Measurements from ENCODE around the gene DDX20. TPM values are rescaled to one million over a fixed set of nuclear protein-coding genes. Genes with fewer than 3 reads are reported as not detected.

Gene DDX20
- total RNA-seq, 1 donor from 2014 or later: 13.2 TPM

DNA sequence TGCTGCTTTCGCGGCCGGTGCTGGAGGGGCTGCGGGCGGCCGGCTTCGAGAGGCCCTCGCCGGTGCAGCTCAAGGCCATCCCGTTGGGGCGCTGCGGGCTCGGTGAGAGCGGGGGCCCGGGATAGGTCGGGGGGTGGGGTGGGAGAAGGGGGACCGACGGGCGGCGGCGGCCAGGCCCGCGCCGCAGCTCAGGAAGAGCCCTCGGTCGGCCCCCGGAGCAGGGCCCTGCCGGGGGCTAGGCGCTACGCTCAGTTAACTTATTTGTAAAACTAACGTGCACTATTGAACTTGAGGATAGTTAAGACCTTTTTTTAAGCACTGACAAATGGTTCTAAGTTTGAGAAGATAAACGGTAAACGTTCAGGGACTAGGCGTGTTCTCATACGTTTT is 418 bp downstream of the DDX20 start:
- TF ChIP-seq, protein P1, sequence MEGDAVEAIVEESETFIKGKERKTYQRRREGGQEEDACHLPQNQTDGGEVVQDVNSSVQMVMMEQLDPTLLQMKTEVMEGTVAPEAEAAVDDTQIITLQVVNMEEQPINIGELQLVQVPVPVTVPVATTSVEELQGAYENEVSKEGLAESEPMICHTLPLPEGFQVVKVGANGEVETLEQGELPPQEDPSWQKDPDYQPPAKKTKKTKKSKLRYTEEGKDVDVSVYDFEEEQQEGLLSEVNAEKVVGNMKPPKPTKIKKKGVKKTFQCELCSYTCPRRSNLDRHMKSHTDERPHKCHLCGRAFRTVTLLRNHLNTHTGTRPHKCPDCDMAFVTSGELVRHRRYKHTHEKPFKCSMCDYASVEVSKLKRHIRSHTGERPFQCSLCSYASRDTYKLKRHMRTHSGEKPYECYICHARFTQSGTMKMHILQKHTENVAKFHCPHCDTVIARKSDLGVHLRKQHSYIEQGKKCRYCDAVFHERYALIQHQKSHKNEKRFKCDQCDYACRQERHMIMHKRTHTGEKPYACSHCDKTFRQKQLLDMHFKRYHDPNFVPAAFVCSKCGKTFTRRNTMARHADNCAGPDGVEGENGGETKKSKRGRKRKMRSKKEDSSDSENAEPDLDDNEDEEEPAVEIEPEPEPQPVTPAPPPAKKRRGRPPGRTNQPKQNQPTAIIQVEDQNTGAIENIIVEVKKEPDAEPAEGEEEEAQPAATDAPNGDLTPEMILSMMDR (IDR thresholded peaks at IDR 0.05; ENCODE audit: insufficient read depth, low read length, severe bottlenecking): no peak
- peak overlapping the region; percentile 71 for H3K4me3 ChIP-seq (ENCODE audit: low read depth, low read length)
- DNase-seq (ENCODE audit: low read depth): no peak
- H3K36me3 ChIP-seq (ENCODE audit: control insufficient read depth, insufficient read depth, low read length): peaks cover 3% of the 10 kb centered on the region
- FAIRE-seq: no peak
- H3K27me3 ChIP-seq (ENCODE audit: control insufficient read depth, insufficient read depth, low read length): no peaks in the 10 kb centered on the region

DNA sequence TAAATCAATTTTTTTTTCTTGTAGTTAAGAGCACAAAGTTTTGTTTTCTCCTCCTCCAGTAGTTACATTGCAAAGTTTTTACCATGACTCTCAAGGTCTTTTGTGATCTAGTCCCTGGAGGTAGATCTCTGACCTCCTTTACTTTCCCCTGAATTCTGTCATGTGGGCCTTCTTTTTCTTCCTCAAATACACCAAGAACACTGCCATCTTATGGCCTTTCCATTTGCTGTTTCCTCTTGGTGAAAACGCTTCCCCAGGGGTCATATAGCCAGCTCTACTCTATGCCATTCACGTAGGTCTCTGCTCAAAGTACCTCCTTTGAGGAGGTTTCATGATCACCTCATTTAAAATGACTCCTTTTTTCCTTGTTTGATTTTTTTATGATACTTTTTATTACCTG is 2.7 kb downstream of the DDX20 start:
- TF ChIP-seq, protein P1 (IDR thresholded peaks at IDR 0.05; ENCODE audit: insufficient read depth, low read length, severe bottlenecking): no peak
- H3K36me3 ChIP-seq (ENCODE audit: control insufficient read depth, insufficient read depth, low read length): peaks cover 10% of the 10 kb centered on the region
- H3K27me3 ChIP-seq (ENCODE audit: control insufficient read depth, insufficient read depth, low read length): no peaks in the 10 kb centered on the region
- no peak overlapping the region for H3K4me3 ChIP-seq (ENCODE audit: low read depth, low read length)
- FAIRE-seq: no peak
- peak; percentile 15 for DNase-seq (ENCODE audit: low read depth)

DNA sequence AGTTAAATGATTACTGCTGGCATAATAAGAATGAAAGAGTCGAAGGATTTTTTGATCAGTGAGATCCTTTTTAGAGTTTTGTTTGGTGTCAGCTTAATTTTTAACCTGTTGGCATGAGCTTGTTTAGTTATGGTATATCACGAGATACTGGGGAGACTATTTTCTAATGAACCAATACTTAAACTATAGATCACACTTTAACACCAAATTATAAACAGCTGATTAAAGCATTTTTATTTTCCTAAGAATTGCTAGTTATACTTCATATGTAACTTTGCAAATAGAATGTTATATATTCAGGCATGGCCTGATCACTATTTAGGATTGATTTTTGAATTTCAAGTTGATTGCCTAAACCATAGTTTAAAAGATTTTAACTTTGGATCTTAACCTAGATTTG is 6.0 kb downstream of the DDX20 start:
- no peak for FAIRE-seq
- peaks cover 11% of the 10 kb centered on the region for H3K36me3 ChIP-seq (ENCODE audit: control insufficient read depth, insufficient read depth, low read length)
- no peaks in the 10 kb centered on the region for H3K27me3 ChIP-seq (ENCODE audit: control insufficient read depth, insufficient read depth, low read length)
- no peak for DNase-seq (ENCODE audit: low read depth)
- no peak overlapping the region for H3K4me3 ChIP-seq (ENCODE audit: low read depth, low read length)
- TF ChIP-seq, protein P1 (IDR thresholded peaks at IDR 0.05; ENCODE audit: insufficient read depth, low read length, severe bottlenecking): no peak

DNA sequence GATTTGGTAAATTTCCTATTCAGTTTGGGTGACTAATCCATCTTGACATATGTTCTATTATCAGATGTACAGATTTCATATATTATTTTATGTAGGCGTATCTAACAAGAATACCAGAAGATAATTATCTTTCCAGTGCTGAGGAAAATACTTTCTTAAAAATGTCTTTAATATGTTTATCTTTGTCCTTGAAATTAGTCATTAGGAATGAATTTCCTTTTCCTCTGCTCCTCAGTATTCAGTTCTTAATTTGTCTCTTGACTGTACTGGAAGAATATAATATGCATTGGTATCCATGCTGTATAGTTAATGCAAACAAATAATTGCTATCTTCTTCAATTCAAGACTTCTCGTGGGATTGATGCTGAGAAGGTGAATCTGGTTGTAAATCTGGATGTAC is 6.6 kb downstream of the DDX20 start:
- FAIRE-seq (no peak), DNase-seq (ENCODE audit: low read depth) (no peak)
- Histone ChIP-seq H3K4me3 (ENCODE audit: low read depth, low read length) (no peak overlapping the region), H3K36me3 (ENCODE audit: control insufficient read depth, insufficient read depth, low read length) (peaks cover 9% of the 10 kb centered on the region), H3K27me3 (ENCODE audit: control insufficient read depth, insufficient read depth, low read length) (no peaks in the 10 kb centered on the region)
- TF ChIP-seq, protein P1 (IDR thresholded peaks at IDR 0.05; ENCODE audit: insufficient read depth, low read length, severe bottlenecking): no peak

DNA sequence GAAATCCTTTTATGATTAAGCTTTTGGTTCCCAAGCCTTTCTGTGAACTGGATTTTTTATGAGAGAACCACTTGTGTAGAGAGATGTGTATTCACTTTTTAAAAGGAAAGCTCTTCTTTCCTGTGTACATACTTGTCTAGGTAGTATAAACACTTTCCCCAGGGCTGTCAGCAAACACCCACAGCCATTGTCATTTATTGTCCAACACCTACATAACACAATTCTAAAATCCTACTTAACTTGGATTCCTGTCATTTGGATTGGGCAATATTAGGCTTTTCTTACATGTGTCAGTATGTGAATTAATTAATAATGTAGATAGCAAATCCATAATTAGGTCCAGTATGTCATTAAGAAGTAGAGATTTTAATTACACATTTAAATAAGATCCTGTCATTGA is 12.3 kb downstream of the DDX20 start:
- Histone ChIP-seq H3K27me3 (ENCODE audit: control insufficient read depth, insufficient read depth, low read length) (no peaks in the 10 kb centered on the region), H3K4me3 (ENCODE audit: low read depth, low read length) (no peak overlapping the region), H3K36me3 (ENCODE audit: control insufficient read depth, insufficient read depth, low read length) (peaks cover 3% of the 10 kb centered on the region)
- TF ChIP-seq, protein P1 (IDR thresholded peaks at IDR 0.05; ENCODE audit: insufficient read depth, low read length, severe bottlenecking): no peak
- FAIRE-seq (no peak), DNase-seq (ENCODE audit: low read depth) (no peak)

DNA sequence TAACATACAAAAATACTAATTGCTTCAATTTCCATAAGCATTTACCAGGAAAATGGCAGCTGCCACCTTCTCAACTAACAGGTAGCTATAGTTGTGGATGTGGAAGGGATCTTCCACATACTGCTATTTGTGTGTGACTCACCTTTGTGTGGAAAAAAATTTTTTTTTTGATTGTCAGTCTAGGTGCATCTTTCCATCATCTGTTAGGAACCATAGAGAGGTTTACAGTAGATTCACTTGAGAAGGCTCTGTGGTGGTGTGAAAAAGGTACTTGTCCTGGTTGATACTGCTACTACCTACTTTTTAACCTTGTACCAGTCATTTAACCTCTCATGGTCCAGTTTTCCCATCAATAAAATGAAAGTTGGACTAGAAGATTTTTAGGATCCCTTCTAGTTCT is 12.9 kb downstream of the DDX20 start:
- no peak for FAIRE-seq
- Histone ChIP-seq H3K36me3 (ENCODE audit: control insufficient read depth, insufficient read depth, low read length) (peaks cover 2% of the 10 kb centered on the region), H3K4me3 (ENCODE audit: low read depth, low read length) (no peak overlapping the region), H3K27me3 (ENCODE audit: control insufficient read depth, insufficient read depth, low read length) (no peaks in the 10 kb centered on the region)
- DNase-seq (ENCODE audit: low read depth): no peak
- TF ChIP-seq, protein P1 (IDR thresholded peaks at IDR 0.05; ENCODE audit: insufficient read depth, low read length, severe bottlenecking): no peak

Measured in bronchial epithelial cell (primary cell).